HL-60 (cell line): ENCODE results near the gene GABRR2.

Source experiments
- CTCF ChIP-seq: IDR thresholded peaks from one replicate; pipeline ENCODE4 v1.5.1; 2011; ENCODE audit warnings: low read length, control low read depth, inconsistent platforms; ENCODE audit not compliant: insufficient read depth
- POLR2AphosphoS5 ChIP-seq: IDR thresholded peaks from 2 replicates; pipeline ENCODE4 v1.6.1; 2012; ENCODE audit warnings: low read depth

GRCh38 chr6:89243331-89243629 is 71.8 kb downstream of the GABRR2 start:
- TF ChIP-seq CTCF = no peak
- no peak for TF ChIP-seq POLR2AphosphoS5
